GM21381 (cell line): Measurements from ENCODE around the gene DDR1.
"Not testable (repeated sequence)": the region's sequence is repeated elsewhere in the genome, so short reads cannot be mapped to it uniquely, and the experiment has no call there.

Experiments used
- ATAC-seq: cut with Tn5 transposase; IDR thresholded peaks from one replicate; pipeline ENCODE4 v1.9.1; 2021; ENCODE audit warnings: mild to moderate bottlenecking, moderate library complexity; ENCODE audit not compliant: unreplicated experiment

Gene DDR1

DNA sequence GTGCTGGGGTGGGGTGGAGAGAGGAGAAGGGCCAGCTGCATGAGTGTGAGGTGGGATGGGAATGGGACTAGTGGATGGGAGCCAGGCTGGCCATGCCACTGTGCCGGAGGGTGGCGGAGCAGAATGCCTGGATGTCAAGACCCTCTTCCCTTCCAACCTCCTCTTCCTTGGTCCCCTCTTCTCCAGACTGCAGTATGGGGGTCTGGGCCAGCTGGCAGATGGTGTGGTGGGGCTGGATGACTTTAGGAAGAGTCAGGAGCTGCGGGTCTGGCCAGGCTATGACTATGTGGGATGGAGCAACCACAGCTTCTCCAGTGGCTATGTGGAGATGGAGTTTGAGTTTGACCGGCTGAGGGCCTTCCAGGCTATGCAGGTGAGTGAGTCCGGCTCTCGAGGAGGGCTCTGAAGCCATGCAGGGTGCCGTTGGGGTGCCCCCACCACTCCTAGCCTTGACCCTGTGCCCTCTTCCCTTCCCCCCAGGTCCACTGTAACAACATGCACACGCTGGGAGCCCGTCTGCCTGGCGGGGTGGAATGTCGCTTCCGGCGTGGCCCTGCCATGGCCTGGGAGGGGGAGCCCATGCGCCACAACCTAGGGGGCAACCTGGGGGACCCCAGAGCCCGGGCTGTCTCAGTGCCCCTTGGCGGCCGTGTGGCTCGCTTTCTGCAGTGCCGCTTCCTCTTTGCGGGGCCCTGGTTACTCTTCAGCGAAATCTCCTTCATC lies 7.7 kb downstream of the DDR1 start:
- ATAC-seq: no peak

DNA sequence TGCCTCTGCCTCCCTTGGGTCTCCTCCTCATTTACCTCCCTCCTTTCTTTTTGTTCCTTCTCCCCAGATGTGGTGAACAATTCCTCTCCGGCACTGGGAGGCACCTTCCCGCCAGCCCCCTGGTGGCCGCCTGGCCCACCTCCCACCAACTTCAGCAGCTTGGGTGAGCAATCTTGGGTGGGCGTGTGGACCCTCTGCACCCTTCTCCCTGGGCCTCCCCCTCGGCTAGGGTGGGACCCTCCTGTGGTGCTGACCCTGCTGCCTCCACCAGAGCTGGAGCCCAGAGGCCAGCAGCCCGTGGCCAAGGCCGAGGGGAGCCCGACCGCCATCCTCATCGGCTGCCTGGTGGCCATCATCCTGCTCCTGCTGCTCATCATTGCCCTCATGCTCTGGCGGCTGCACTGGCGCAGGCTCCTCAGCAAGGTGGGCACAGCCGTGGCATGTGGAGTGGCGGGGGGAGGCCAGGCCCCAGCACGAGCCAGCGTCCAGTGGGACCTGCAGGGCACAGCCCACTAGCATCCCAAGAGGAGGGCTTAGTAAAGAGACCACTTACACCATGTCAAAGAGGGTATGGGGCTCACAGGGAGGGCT lies 8.8 kb downstream of the DDR1 start:
- no peak for ATAC-seq

DNA sequence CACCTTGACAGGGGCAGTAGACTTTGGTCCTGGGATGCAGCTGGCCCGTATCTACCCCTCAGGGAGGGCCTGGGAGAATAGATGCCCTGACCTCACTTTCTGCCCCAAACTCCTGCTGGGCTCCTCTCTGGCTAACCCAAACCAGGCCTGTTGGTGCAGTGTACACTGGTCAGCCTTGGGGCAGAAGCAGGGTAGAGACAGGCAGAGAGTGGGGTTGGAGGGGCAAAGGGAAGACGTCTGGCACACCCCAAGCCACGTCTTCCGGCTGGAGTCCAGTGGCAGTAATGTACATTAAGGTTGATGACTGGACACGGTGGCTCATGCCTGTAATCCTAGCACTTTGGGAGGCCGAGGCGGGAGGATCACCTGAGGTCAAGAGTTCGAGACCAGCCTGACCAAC lies 9.3 kb downstream of the DDR1 start:
- ATAC-seq: no peak

DNA sequence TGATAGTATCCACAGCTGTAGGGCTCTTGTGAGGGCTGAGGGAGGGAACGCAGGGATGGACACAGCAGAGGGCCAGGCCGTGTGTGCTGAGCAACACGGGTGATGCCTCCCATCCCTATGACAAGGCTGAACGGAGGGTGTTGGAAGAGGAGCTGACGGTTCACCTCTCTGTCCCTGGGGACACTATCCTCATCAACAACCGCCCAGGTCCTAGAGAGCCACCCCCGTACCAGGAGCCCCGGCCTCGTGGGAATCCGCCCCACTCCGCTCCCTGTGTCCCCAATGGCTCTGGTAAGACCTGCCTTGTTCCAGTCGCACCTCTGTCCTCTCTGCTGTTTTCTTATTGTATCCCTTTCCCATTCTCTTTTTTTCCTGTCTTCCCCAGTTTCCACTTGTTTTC lies 10.1 kb downstream of the DDR1 start:
- ATAC-seq: no peak

DNA sequence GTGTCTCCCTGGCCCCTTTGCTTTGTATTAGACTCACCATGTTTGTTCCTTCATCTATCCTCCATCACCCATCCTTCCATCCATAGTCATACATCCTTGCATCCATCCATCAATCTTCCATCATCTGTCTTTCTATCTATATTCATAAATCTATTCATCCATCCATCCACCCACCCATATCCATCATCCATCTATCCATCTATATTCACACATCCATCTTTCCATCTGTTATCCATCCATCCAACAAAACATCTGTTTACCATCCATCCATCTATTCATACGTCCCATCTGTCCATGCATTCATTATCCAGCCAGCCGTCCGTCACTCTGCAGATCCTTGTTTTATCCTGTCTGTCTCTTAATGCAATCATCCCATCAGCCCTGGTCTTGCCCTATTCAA lies 10.6 kb downstream of the DDR1 start:
- ATAC-seq: no peak

DNA sequence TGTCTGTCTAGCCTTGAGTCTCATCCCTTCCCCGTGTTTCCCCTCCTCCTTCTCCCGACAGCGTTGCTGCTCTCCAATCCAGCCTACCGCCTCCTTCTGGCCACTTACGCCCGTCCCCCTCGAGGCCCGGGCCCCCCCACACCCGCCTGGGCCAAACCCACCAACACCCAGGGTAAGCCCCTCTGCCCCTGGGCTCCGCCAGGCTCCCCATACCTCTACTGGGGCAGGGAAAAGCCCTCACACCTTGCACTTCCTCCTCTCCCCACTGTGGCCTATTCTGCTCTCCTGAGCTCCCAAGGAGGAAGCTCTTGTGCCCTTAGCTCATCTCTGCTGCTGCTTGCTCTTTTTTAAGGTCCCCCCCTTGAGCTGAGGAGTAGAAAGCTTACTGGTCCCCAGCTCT lies 11.0 kb downstream of the DDR1 start:
- ATAC-seq: no peak

DNA sequence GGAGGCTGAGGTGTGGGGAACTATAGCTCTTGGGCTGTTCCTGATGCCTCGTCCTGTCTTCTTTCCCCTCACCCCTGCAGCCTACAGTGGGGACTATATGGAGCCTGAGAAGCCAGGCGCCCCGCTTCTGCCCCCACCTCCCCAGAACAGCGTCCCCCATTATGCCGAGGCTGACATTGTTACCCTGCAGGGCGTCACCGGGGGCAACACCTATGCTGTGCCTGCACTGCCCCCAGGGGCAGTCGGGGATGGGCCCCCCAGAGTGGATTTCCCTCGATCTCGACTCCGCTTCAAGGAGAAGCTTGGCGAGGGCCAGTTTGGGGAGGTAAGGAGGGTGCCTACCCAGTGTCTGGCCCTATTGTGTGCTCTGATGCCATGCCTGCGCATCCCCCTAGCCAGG lies 12.2 kb downstream of the DDR1 start:
- ATAC-seq: no peak

DNA sequence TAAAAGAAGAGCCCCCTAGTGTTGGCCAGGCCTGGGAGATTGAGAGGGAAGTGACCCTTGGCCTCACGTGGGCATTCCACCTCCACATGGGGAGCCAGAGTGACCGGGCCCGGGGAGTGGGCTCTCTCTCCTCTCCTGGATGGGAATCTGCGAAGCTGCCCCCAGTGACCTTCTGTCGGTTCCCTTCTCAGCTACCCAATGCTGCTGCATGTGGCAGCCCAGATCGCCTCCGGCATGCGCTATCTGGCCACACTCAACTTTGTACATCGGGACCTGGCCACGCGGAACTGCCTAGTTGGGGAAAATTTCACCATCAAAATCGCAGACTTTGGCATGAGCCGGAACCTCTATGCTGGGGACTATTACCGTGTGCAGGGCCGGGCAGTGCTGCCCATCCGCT lies 13.6 kb downstream of the DDR1 start:
- ATAC-seq: no peak

DNA sequence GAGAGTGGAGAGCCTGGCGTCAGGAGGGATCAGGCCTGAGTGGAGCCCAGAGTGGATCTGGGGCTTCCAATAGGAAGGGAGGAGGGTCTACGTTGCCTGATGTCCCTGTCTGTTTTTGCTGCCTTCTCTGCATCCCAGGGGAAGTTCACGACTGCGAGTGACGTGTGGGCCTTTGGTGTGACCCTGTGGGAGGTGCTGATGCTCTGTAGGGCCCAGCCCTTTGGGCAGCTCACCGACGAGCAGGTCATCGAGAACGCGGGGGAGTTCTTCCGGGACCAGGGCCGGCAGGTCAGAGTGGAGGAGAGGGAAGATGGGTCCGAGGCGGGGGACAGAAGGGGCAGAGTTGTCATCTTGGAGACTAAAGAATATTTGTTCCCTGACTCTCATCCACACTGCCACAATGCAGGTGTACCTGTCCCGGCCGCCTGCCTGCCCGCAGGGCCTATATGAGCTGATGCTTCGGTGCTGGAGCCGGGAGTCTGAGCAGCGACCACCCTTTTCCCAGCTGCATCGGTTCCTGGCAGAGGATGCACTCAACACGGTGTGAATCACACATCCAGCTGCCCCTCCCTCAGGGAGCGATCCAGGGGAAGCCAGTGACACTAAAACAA lies 14.5 kb downstream of the DDR1 start:
- ATAC-seq: no peak

DNA sequence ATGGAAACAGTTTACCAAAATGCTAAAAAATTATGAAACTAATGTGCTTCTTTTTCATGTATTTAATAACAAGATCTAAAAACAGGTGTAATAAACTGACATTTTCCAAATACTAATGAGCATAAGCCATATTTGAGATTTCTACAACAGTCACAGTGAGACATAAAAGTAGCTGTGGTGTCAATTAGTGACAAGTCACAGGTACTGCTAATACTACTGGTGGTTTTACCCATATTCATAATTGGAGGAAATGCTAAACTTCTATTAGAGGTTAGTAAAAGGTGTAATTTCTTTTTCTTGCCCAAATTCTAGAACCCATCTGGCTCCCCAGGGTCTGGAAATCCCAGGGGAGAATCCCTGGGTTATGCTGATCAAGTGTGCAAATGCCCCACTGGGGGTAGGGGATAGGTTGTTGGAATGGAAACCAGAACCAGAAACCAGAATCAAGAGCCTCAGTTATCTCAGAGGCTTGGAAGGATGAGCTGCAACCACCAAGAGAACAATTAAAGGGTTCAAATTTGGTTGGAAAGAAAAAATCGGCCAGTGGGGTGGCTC lies 16.6 kb downstream of the DDR1 start:
- ATAC-seq: no peak

DNA sequence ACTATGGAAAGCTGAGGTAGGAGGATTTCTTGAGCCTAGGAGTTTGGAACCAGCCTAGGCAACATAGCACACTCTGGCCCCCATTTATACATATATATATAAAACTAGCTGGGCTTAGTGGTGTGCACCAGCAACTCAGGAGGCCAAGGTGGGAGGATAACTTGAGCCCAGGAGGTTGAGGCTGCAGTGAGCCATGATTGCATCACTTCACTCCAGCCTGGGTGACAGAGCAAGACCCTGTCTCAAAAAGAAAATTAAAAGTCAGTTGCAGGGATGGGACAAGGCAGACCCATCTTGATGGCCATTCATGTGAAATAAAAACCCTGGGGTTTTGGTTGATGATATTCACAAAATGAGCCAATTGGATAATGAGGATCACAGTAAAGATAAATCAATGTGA lies 17.1 kb downstream of the DDR1 start:
- no peak for ATAC-seq

DNA sequence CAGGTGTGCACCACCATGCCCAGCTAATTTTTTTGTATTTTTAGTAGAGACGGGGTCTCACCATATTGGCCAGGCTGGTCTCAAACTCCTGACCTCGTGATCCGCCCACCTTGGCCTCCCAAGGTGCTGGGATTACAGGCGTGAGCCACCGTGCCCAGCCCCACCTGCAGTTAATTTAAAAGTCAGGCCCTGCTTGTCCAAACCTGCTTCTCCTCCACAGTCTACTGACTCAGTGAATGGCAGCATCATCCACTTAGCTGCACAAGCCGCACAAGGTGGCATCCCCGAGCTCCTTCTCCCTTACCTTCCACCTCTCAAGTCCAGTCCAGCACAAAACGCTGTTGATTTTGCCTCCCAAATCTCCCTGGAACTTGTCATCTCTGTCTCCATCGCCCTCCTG lies 17.9 kb downstream of the DDR1 start:
- ATAC-seq: not testable (repeated sequence)

DNA sequence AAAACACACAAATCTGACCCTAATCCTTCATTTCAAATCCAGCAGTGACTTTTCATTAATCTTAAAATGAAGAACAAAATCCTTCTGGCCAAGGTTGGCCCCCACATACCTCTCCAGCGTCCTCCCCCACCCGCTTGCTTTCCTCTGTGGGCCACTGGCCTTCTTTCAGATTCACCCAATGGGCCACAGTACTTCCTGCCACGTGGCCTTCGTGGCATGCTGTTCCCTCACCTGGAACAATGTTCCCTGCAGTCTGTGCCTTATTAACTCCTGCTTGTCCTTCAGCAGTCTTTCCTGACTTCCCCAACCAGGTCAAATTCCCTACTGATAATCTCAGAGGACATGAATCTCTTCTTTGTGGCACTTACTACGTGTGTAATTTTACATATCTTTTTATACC lies 18.4 kb downstream of the DDR1 start:
- no peak for ATAC-seq

DNA sequence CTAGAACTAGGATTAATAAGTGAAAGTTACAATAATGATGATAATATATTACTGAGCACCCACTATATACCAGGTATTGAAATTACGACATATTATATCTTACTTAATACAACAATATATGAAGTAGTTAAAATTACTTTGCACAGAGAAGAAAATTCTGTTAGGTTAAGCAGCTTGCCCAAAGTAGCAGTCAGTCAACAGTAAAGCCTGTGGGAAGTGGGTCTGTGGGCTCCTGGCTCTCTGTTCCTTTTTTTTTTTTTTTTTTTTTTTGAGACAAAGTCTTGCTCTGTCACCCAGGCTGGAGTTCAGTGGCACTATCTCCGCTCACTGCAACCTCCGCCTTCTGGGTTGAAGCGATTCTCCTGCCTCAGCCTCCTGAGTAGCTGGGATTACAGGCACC lies 18.9 kb downstream of the DDR1 start:
- ATAC-seq: no peak

DNA sequence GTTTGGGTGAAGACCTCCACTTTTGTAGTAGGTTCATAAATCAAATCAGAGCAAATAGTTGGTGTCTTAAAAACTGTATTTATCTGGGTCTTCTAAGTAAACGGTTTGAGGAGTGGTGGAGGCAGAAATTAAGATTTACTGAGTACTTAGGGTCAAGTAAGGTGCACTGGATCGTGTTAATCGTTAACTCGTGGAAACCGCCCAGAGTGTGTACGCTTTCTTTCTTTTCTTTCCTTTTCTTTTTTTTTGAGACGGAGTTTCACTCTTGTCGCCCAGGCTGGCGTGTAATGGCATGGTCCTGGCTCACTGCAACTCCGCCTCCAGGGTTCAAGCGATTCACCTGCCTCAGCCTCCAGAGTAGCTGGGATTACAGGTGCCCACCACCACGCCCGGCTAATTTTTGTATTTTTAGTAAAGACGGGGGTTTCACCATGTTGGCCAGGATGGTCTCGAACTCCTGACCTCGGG lies 23.0 kb downstream of the DDR1 start:
- ATAC-seq: not testable (repeated sequence)

DNA sequence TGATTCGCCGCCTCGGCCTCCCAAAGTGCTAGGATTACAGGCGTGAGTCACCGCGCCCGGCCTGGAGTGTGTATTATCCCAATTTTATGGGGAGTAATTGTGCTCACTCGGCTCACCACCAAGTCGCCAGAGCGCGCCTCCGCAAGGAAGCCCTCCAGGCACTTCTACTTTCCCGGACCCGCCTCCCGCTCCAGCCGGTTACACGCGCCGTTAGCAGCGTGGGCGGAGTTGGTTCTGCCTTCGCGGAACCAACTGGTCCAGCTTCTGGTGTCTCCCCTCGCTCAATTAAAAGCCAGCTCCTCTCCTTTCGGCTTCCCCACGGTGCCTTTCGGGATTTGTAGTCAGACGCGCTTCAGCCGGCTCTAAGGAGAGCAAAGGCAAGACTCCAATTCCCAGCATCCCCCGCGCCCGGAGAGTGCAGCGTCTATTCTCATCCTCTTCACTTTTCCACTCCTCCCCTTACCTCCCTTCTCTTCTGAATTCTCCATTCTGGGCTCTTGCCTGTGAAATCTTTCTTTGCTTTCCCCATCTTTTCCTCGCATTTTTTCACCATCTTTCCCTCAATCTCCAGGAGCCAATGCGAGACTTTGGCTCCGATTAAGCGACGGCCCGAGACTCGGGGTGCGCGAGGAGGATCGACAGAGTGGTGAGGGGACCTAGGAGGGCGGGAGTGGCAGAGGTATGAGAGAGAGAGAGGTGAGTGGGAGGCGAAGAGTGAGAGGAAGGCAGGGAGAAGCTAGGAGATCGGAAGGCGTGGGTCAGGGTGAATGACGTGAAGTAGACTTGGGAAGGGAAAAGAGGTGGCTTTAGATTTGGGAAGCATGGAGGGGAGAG lies 23.7 kb downstream of the DDR1 start, which contains the start of gene GTF2H4:
Gene GTF2H4, plus strand, starts transcription at position 450 of the 834 bp plus-strand sequence.
- peak; percentile 95 for ATAC-seq

DNA sequence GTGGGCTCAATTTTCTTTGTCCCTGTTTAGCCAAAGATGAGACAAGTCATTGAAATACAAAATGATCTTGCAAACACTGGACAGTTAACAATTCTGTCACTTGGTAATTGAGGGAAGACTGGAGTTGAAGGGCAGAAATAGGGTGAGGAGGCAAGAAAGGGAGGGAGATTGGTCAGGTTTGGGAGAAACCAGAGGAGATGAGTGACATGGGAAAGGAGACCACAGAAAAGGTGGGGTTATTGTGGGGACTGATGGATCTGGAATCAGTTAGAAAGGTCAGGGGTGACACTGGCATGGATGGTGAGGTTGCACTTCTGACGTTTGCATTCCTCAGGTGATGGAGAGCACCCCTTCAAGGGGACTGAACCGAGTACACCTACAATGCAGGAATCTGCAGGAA lies 24.4 kb downstream of the DDR1 start:
- ATAC-seq: no peak

DNA sequence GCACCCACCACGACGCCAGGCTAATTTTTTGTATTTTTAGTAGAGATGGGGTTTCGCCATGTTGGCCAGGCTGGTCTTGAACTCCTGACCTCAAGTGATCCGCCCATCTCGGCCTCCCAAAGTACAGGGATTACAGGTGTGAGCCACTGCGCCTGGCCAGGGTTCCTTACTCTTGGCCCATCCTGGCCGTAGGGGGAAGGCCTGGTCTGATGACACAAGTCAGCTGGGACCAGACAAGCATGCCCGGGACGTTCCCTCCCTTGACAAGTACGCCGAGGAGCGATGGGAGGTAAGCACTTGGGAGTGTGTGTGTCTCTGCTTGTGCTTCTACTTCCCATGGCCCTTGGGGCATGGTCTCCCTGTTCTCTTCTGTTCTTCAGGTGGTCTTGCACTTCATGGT lies 26.2 kb downstream of the DDR1 start:
- not testable (repeated sequence) for ATAC-seq

DNA sequence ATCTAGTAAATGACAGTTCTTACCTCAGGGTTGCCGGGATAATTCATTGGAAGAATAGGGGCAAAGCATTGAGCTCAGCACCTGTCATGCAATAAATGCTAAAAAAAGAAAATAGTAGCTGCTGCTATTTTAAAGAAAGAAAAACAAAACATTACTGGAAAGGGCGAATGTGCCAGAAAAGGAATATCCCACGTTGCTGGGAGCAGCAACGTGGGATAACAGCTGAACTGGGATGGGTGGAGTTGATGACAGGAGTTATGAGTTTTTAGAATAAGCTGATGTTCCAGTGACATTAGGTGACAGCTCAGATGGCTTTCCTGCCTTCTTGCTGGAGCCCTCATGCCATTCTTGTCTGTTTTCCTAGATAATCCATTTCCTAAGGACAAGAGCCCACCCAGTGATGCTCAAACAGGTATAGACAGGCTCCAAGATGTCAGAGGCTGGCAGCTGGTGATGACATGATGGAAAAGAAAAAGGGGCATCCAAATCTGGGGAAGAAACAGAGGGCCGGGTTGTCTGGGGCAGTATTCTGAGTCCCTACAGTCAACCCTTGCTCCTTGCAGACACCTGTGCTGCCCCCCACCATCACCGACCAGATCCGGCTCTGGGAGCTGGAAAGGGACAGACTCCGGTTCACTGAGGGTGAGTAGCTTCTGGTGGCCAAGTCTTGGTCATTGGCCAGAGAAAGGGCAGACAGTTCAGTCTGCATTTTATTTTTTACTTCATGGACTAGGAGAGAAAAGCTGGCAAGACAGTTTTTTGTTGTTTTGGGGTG lies 28.6 kb downstream of the DDR1 start:
- no peak for ATAC-seq

DNA sequence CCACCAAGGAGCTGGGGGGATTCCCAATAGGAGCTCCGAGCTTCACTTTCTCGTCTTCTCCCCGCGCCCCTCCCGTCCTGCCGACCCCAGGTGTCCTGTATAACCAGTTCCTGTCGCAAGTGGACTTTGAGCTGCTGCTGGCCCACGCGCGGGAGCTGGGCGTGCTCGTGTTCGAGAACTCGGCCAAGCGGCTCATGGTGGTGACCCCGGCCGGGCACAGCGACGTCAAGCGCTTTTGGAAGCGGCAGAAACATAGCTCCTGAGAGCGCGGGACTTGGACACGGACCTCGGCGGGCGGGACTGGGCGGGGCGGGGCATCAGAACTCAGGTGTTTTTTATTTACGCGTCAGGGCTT lies 29.4 kb downstream of the DDR1 start:
- ATAC-seq: peak; percentile 1
